Liver (tissue), 3 donors: Measurements from ENCODE around the gene CELF4.

ENCODE experiments used
- ATF3 ChIP-seq: IDR thresholded peaks from 2 replicates; pipeline ENCODE4 v1.6.1; 2016; ENCODE audit warnings: antibody characterized with exemption
- CTCF ChIP-seq: fragments of 150-350 bp; IDR thresholded peaks from 2 replicates; pipeline ENCODE4 v1.5.1; 2017; ENCODE audit warnings: improper control_type of control experiment, low read depth, low read length; ENCODE audit not compliant: missing input control
- EGR1 ChIP-seq, 2 donors: IDR thresholded peaks; 2 replicates each; pipeline ENCODE4 v1.6.1; 2016 to 2018; ENCODE audit warnings: antibody characterized with exemption in 2 of 2, low read depth in 2 of 2
- FOXA1 ChIP-seq: IDR thresholded peaks from 2 replicates; pipeline ENCODE4 v1.6.1; 2016; ENCODE audit warnings: antibody characterized with exemption
- RAD21 ChIP-seq, 2 donors: IDR thresholded peaks; 2 replicates each; pipeline ENCODE4 v1.6.1; 2016; ENCODE audit warnings: antibody characterized with exemption in 2 of 2, mild to moderate bottlenecking in 2 of 2
- REST ChIP-seq: IDR thresholded peaks from 2 replicates; pipeline ENCODE4 v1.6.1; 2016; ENCODE audit warnings: antibody characterized with exemption, mild to moderate bottlenecking
- TAF1 ChIP-seq: conservative IDR thresholded peaks from 2 replicates; pipeline ENCODE4 v1.6.1; 2016; ENCODE audit warnings: antibody characterized with exemption, mild to moderate bottlenecking
- YY1 ChIP-seq: IDR thresholded peaks from 2 replicates; pipeline ENCODE4 v1.6.1; 2016; ENCODE audit warnings: antibody characterized with exemption, mild to moderate bottlenecking
- ZBTB33 ChIP-seq: IDR thresholded peaks from 2 replicates; pipeline ENCODE4 v1.6.1; 2016; ENCODE audit warnings: antibody characterized with exemption
- donor health status: healthy.
- donor health status: healthy.

GRCh38 chr18:37238282-37239108 is 327.1 kb downstream of the CELF4 start:
- TF ChIP-seq CTCF (no peak), YY1 (no peak), ZBTB33 (no peak), RAD21 (IDR thresholded peaks at IDR 0.05) (no peak), EGR1 (IDR thresholded peaks at IDR 0.05; ENCODE audit: low read depth in 2 of 2) (no peak), TAF1 (no peak), ATF3 (no peak), FOXA1 (no peak), REST (no peak)
